Spleen (tissue), 7 donors: ENCODE measurements around the gene CDKN1C.

Experiments
- CTCF ChIP-seq, 11 experiments: fragments of 200-600 bp in 7 of 11; fragments of 450-650 bp in 4 of 11; sonication (generic) in 4 of 11; IDR thresholded peaks in 8 of 11; conservative IDR thresholded peaks in 3 of 11; 1 replicate in 7 of 11; 2 replicates in 4 of 11; pipeline versions ENCODE4 v1.4.0 to v1.8.0; 2016 to 2021; ENCODE audit warnings: antibody characterized with exemption in 11 of 11, inconsistent platforms in 4 of 11, mild to moderate bottlenecking in 1 of 11
- POLR2A ChIP-seq, 3 donors: fragments of 450-650 bp; IDR thresholded peaks; one replicate each; pipeline ENCODE4 v1.5.1; 2017; ENCODE audit warnings: antibody characterized with exemption in 3 of 3, mild to moderate bottlenecking in 1 of 3
- POLR2AphosphoS5 ChIP-seq, 3 donors: sonication (generic); formaldehyde crosslinking; IDR thresholded peaks; one replicate each; pipeline ENCODE4 v1.5.1; 2017; ENCODE audit warnings: antibody characterized with exemption in 3 of 3
- donor health status: DM: no; HTN: no; CAD: no; lungs with moderate emphysema.
- donor health status: DM: no; HTN: no; CAD: no.
- donor health status: DM: no; HTN: no; CAD: no.

DNA sequence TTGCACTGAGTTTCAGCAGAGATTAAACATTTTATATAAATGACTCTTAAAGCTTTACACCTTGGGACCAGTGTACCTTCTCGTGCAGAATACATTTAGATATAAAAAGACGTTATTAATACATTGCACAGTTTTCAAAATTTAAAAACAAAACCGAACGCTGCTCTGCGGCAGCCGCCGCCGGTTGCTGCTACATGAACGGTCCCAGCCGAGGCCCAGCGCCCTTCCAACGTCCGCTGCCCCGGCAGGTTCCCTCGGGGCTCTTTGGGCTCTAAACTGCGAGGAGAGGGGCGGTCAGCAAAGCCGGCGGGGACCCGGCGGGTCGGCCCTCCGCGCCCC lies 2.0 kb downstream of the CDKN1C start:
- TF ChIP-seq CTCF (IDR thresholded peaks at IDR 0.05 in 8 of 11, conservative IDR thresholded peaks at IDR 0.05 in 3 of 11), result no peak
- TF ChIP-seq POLR2AphosphoS5 (IDR thresholded peaks at IDR 0.05), result no peak
- no peak for TF ChIP-seq POLR2A (IDR thresholded peaks at IDR 0.05)
